ENCODE data around the gene B3GALT5. TPM values are rescaled to one million over a fixed set of nuclear protein-coding genes. Genes with fewer than 3 reads are reported as not detected.

Gene B3GALT5
- total RNA-seq, 1 experiment from 2014 or later, result 0.09 TPM

DNA sequence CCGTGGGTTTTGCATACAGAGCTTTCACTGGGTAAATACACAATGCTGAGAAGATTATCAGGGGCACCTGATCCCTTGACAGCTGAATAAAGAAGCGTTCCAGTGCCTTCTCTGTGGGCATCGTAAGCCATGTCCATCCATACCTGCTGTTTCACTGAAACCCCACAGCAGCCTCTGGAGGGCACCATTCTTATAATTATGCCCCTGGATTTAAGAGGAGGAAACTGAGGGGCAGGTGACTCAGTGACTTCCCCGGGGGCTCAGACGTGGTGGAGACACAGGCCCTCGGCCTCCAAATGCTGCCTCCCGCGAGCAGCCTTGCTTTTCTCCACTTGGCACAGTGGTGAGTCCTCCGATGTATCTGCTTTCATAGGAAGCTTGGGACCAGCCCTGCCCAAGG is 56.7 kb downstream of the B3GALT5 start:
- TF ChIP-seq, protein P1, sequence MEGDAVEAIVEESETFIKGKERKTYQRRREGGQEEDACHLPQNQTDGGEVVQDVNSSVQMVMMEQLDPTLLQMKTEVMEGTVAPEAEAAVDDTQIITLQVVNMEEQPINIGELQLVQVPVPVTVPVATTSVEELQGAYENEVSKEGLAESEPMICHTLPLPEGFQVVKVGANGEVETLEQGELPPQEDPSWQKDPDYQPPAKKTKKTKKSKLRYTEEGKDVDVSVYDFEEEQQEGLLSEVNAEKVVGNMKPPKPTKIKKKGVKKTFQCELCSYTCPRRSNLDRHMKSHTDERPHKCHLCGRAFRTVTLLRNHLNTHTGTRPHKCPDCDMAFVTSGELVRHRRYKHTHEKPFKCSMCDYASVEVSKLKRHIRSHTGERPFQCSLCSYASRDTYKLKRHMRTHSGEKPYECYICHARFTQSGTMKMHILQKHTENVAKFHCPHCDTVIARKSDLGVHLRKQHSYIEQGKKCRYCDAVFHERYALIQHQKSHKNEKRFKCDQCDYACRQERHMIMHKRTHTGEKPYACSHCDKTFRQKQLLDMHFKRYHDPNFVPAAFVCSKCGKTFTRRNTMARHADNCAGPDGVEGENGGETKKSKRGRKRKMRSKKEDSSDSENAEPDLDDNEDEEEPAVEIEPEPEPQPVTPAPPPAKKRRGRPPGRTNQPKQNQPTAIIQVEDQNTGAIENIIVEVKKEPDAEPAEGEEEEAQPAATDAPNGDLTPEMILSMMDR (conservative IDR thresholded peaks at IDR 0.05), result no peak
- no peak for TF ChIP-seq EZH2 (IDR thresholded peaks at IDR 0.05; ENCODE audit: low read depth)
- H3K79me2 ChIP-seq (ENCODE audit: low read depth), result no peaks in the 10 kb centered on the region
- intact Hi-C loops (cut with micrococcal nuclease; ENCODE audit: unreplicated experiment), result no loop called here
- CTCF ChIA-PET, result no interaction called here
- H3K4me2 ChIP-seq, result no peak overlapping the region
- no peaks in the 10 kb centered on the region for H3F3A ChIP-seq (ENCODE audit: insufficient read depth, low read depth)
- H3K27me3 ChIP-seq (ENCODE audit: insufficient read depth, low read depth), result peaks cover 51% of the 10 kb centered on the region
- H4K20me1 ChIP-seq (ENCODE audit: insufficient read depth), result no peaks in the 10 kb centered on the region
- H3K27ac ChIP-seq, result no peak overlapping the region
- DNase-seq, result no peak
- no peak overlapping the region for H3K4me3 ChIP-seq
- POLR2A ChIA-PET (ENCODE audit: unreplicated experiment), result no interaction called here
- H3K36me3 ChIP-seq (ENCODE audit: low read depth), result no peaks in the 10 kb centered on the region
- no TSS peak for BruUV-seq (replicated peaks)
- no peaks in the 10 kb centered on the region for H3K4me1 ChIP-seq (replicated peaks; ENCODE audit: insufficient read depth)
- no peaks in the 10 kb centered on the region for H3K9me3 ChIP-seq (ENCODE audit: insufficient read depth, low read depth)
- H3K9me2 ChIP-seq (ENCODE audit: insufficient read depth), result no peaks in the 10 kb centered on the region
- H2AFZ ChIP-seq, result no peak overlapping the region

DNA sequence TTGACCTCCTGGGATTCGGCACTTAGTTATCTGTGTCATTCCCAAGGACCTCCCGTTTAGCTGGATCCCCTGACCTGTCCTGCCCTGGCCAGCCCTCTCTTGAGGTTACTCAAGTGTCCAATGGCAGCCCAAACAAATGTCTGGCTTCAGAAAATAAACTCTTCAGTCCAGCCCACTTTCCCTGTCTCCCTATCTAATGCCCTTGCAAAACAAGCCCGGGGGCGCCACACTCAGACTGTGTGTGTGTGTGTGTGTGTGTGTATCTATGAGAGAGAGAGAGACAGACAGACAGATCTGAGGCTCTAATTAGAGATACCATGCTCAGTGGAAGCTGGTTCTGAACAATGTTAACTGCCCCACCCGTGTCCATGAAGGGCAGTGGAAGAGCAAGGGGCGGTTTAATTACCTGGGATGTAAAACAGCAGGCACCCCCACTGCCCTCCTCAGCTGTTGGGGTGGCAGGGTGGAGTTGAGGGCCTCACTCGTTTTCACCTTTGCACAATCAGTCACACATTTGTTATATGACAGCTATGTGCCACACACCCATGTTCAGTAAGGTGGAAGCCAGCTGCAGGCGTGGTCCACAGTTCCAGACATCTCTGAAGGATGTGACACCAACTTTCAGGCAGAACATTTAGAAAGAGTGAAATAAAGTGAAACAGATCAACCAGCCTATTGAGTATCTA is 57.4 kb downstream of the B3GALT5 start:
- H3K4me1 ChIP-seq (replicated peaks; ENCODE audit: insufficient read depth), result no peaks in the 10 kb centered on the region
- H3K36me3 ChIP-seq (ENCODE audit: low read depth), result no peaks in the 10 kb centered on the region
- BruUV-seq (replicated peaks), result no TSS peak
- no peaks in the 10 kb centered on the region for H3K79me2 ChIP-seq (ENCODE audit: low read depth)
- intact Hi-C loops (cut with micrococcal nuclease; ENCODE audit: unreplicated experiment), result no loop called here
- H3K27ac ChIP-seq, result no peak overlapping the region
- H3K9me2 ChIP-seq (ENCODE audit: insufficient read depth), result no peaks in the 10 kb centered on the region
- ChIA-PET POLR2A (ENCODE audit: unreplicated experiment) (no interaction called here), CTCF (no interaction called here)
- H3K9me3 ChIP-seq (ENCODE audit: insufficient read depth, low read depth), result no peaks in the 10 kb centered on the region
- H4K20me1 ChIP-seq (ENCODE audit: insufficient read depth), result no peaks in the 10 kb centered on the region
- H3K27me3 ChIP-seq (ENCODE audit: insufficient read depth, low read depth), result peaks cover 55% of the 10 kb centered on the region
- H3K4me3 ChIP-seq, result no peak overlapping the region
- no peaks in the 10 kb centered on the region for H3F3A ChIP-seq (ENCODE audit: insufficient read depth, low read depth)
- no peak for DNase-seq
- no peak overlapping the region for H2AFZ ChIP-seq
- H3K4me2 ChIP-seq, result no peak overlapping the region
- TF ChIP-seq EZH2 (IDR thresholded peaks at IDR 0.05; ENCODE audit: low read depth), result no peak
- TF ChIP-seq, protein P1 (conservative IDR thresholded peaks at IDR 0.05), result no peak

DNA sequence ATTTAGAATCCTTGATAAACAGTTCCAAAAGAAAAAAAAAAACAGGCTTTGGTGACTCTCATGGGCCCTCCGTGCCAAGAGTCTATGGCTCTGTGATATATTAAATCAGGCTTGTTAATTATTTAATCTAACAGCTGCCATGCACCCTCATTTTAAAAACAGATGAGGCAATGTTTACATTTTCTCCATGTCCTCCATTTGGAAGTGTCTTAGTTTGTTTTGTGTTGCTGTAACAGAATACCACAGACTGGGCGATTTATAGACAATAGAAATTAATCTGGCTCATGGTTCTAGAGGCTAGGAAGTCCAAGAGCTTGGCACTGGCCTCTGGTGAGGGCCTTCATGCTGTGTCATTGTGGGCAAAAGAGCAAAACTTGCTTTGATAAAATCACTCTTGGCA is 58.0 kb downstream of the B3GALT5 start:
- DNase-seq, result no peak
- Histone ChIP-seq H3K4me3 (no peak overlapping the region), H3K9me2 (ENCODE audit: insufficient read depth) (no peaks in the 10 kb centered on the region), H3K27me3 (ENCODE audit: insufficient read depth, low read depth) (peaks cover 55% of the 10 kb centered on the region), H3K4me1 (replicated peaks; ENCODE audit: insufficient read depth) (no peaks in the 10 kb centered on the region), H3K79me2 (ENCODE audit: low read depth) (no peaks in the 10 kb centered on the region), H3F3A (ENCODE audit: insufficient read depth, low read depth) (no peaks in the 10 kb centered on the region), H4K20me1 (ENCODE audit: insufficient read depth) (no peaks in the 10 kb centered on the region), H3K36me3 (ENCODE audit: low read depth) (no peaks in the 10 kb centered on the region), H2AFZ (no peak overlapping the region), H3K9me3 (ENCODE audit: insufficient read depth, low read depth) (no peaks in the 10 kb centered on the region), H3K27ac (no peak overlapping the region), H3K4me2 (no peak overlapping the region)
- intact Hi-C loops (cut with micrococcal nuclease; ENCODE audit: unreplicated experiment), result no loop called here
- no TSS peak for BruUV-seq (replicated peaks)
- ChIA-PET POLR2A (ENCODE audit: unreplicated experiment) (no interaction called here), CTCF (no interaction called here)
- TF ChIP-seq EZH2 (IDR thresholded peaks at IDR 0.05; ENCODE audit: low read depth), result no peak
- TF ChIP-seq, protein P1 (conservative IDR thresholded peaks at IDR 0.05), result no peak

Measured in PC-9 (cell line).